Lower lobe of right lung (tissue), 2 donors: ENCODE measurements around the gene SPEF2. TPM values are rescaled to one million over a fixed set of nuclear protein-coding genes. Genes with fewer than 3 reads are reported as not detected.

Source experiments
- ATAC-seq, 2 donors: fragments of 200-7000 bp; cut with Tn5 transposase; one replicate each; pipeline ENCODE4 v1.9.1; 2020 to 2022; ENCODE audit warnings: mild to moderate bottlenecking in 2 of 2, moderate library complexity in 2 of 2
- DNase-seq: peaks from one replicate; pipeline ENCODE4 v3.0.0-alpha.2; 2020
- H3K27ac ChIP-seq: fragments of 200-600 bp; one replicate; pipeline ENCODE4 v1.8.0; 2022
- H3K27me3 ChIP-seq: fragments of 200-600 bp; one replicate; pipeline ENCODE4 v1.8.0; 2022; ENCODE audit warnings: low read depth
- H3K36me3 ChIP-seq: fragments of 200-600 bp; one replicate; pipeline ENCODE4 v1.8.0; 2022; ENCODE audit warnings: mild to moderate bottlenecking
- H3K4me1 ChIP-seq: fragments of 200-600 bp; one replicate; pipeline ENCODE4 v1.8.0; 2022
- H3K4me3 ChIP-seq: fragments of 200-600 bp; one replicate; pipeline ENCODE4 v1.8.0; 2022; ENCODE audit warnings: mild to moderate bottlenecking
- H3K9me3 ChIP-seq: fragments of 200-600 bp; one replicate; pipeline ENCODE4 v1.8.0; 2022
- CTCF ChIP-seq: fragments of 200-600 bp; IDR thresholded peaks from one replicate; pipeline ENCODE4 v1.8.0; 2022; ENCODE audit warnings: antibody characterized with exemption, mild to moderate bottlenecking
- intact Hi-C: fragments of 100-400 bp; cut with DNase I; formaldehyde crosslinking; loops from one replicate; pipeline ENCODE4 v1.11.0; 2022
- total RNA-seq: library from RNA; stranded (reverse); fragmentation: NEBNext Ultra II Directional; extraction: Animal tissue kit (Norgen Biotek cat#: 25700); gene quantifications from one replicate; pipeline ENCODE4 v1.2.1, GENCODE V29; 2021
- donor health status: DM: no; HTN: yes; CAD: no; lungs with severe emphysema.

The SPEF2 gene
- total RNA-seq, 1 donor from 2014 or later = 17.6 TPM

GRCh38 chr5:35687961-35688360 lies 70.3 kb downstream of the SPEF2 start:
- ATAC-seq = no peak
- Histone ChIP-seq H3K27ac (no peak overlapping the region), H3K9me3 (no peaks in the 10 kb centered on the region), H3K4me3 (no peak overlapping the region), H3K4me1 (no peaks in the 10 kb centered on the region), H3K36me3 (no peaks in the 10 kb centered on the region), H3K27me3 (no peaks in the 10 kb centered on the region)
- intact Hi-C loops = no loop called here
- no peak for TF ChIP-seq CTCF
- no peak for DNase-seq

- H3K36me3 ChIP-seq = no peaks in the 10 kb centered on the region
- H3K9me3 ChIP-seq = no peaks in the 10 kb centered on the region
- ATAC-seq = no peak
- no peak for DNase-seq
- peaks cover 9% of the 10 kb centered on the region for H3K4me1 ChIP-seq
- H3K27me3 ChIP-seq = no peaks in the 10 kb centered on the region
- TF ChIP-seq CTCF = no peak
- H3K4me3 ChIP-seq = no peak overlapping the region
- intact Hi-C loops = no loop called here
- H3K27ac ChIP-seq = no peak overlapping the region
Measured at GRCh38 chr5:35694481-35694880, 76.8 kb downstream of the SPEF2 start.

- ATAC-seq = no peak
- Histone ChIP-seq H3K27ac (no peak overlapping the region), H3K27me3 (no peaks in the 10 kb centered on the region), H3K4me1 (peaks cover 9% of the 10 kb centered on the region), H3K36me3 (no peaks in the 10 kb centered on the region), H3K4me3 (no peak overlapping the region), H3K9me3 (no peaks in the 10 kb centered on the region)
- intact Hi-C loops = no loop called here
- DNase-seq = no peak
- TF ChIP-seq CTCF = no peak
Measured at GRCh38 chr5:35698047-35698808, 80.6 kb downstream of the SPEF2 start.

- Histone ChIP-seq H3K4me3 (no peak overlapping the region), H3K36me3 (no peaks in the 10 kb centered on the region), H3K27ac (no peak overlapping the region), H3K9me3 (no peaks in the 10 kb centered on the region), H3K27me3 (no peaks in the 10 kb centered on the region), H3K4me1 (no peaks in the 10 kb centered on the region)
- ATAC-seq (no peak), DNase-seq (no peak)
- intact Hi-C loops = no loop called here
- no peak for TF ChIP-seq CTCF
Measured at GRCh38 chr5:35707659-35708058, 90.0 kb downstream of the SPEF2 start.

GRCh38 chr5:35709688-35710087 lies 92.0 kb downstream of the SPEF2 start:
- no peak for ATAC-seq
- Histone ChIP-seq H3K27ac (no peak overlapping the region), H3K4me1 (no peaks in the 10 kb centered on the region), H3K4me3 (no peak overlapping the region), H3K27me3 (no peaks in the 10 kb centered on the region), H3K9me3 (no peaks in the 10 kb centered on the region), H3K36me3 (no peaks in the 10 kb centered on the region)
- no peak for DNase-seq
- intact Hi-C loops = no loop called here
- no peak for TF ChIP-seq CTCF
